K562 (cell line): Measurements from ENCODE around the gene TPI1. TPM values are rescaled to one million over a fixed set of nuclear protein-coding genes. Genes with fewer than 3 reads are reported as not detected.

Source experiments
- ATAC-seq: fragments of 200-7000 bp; cut with Tn5 transposase; 3 replicates; pipeline ENCODE4 v1.9.1; 2020; ENCODE audit warnings: moderate library complexity
- BruUV-seq: library from RNA; stranded (reverse); fragments of 400-500 nt; replicated peaks from 2 replicates; lab custom pipeline; 2021; lab: Mats Ljungman, UMichigan
- CTCF ChIA-PET: fragments of 300-600 bp; formaldehyde crosslinking; extraction: SDS; loops from one replicate; lab custom pipeline; 2021; ENCODE audit warnings: low intra/inter-chr PET ratio; lab: Yijun Ruan, JAX
- POLR2A ChIA-PET: fragments of 300-600, 350-650 bp; sonication (Branson Sonifier 250); formaldehyde crosslinking; extraction: SDS; loops from one replicate; lab custom pipeline; 2021; ENCODE audit warnings: antibody characterized with exemption, inconsistent platforms; lab: Yijun Ruan, JAX
- DNase-seq, 4 experiments: peaks; one replicate each; pipeline versions ENCODE4 v3.0.0 to v3.0.0-alpha.2; 2011 to 2018; ENCODE audit warnings: low spot score in 3 of 4, mixed read lengths in 3 of 4; ENCODE audit errors: extremely low read depth in 1 of 4
- FAIRE-seq: peaks from 2 replicates; lab custom pipeline; 2011; peaks lifted over from hg19 to GRCh38; lab: Jason Lieb, UNC
- H2AFZ ChIP-seq: 2 replicates; pipeline ENCODE4 v1.6.0; 2011; ENCODE audit warnings: low read depth, low read length, control low read depth, inconsistent platforms
- H3K27ac ChIP-seq: fragments of 200-600 bp; 3 replicates; pipeline ENCODE4 v1.8.0; 2011; ENCODE audit warnings: low read depth, mild to moderate bottlenecking, control low read depth, inconsistent platforms, low read length, moderate library complexity, mixed read lengths; ENCODE audit errors: extremely low read depth
- H3K27me3 ChIP-seq, 2 experiments: fragments of 300-600 bp in 1 of 2; 2 replicates in 1 of 2; 3 replicates in 1 of 2; pipeline versions ENCODE4 v1.6.0 to v1.8.0; 2011; ENCODE audit warnings: inconsistent platforms in 2 of 2, low read length in 2 of 2, mild to moderate bottlenecking in 1 of 2, mixed read lengths in 1 of 2, moderate library complexity in 1 of 2; ENCODE audit not compliant: control insufficient read depth in 2 of 2, insufficient read depth in 2 of 2
- H3K36me3 ChIP-seq: fragments of 300-600 bp; 3 replicates; pipeline ENCODE4 v1.8.0; 2011; ENCODE audit warnings: mild to moderate bottlenecking, low read length, inconsistent platforms; ENCODE audit not compliant: control insufficient read depth, insufficient read depth
- H3K4me1 ChIP-seq, 2 experiments: fragments of 200-600 bp in 1 of 2; replicated peaks in 1 of 2; 2 replicates in 1 of 2; 3 replicates in 1 of 2; pipeline versions ENCODE4 v1.5.1 to v1.8.0; 2011; ENCODE audit warnings: inconsistent platforms in 2 of 2, low read length in 2 of 2, mild to moderate bottlenecking in 1 of 2, mixed read lengths in 1 of 2, moderate library complexity in 1 of 2; ENCODE audit not compliant: control insufficient read depth in 2 of 2, insufficient read depth in 2 of 2
- H3K4me2 ChIP-seq: 2 replicates; pipeline ENCODE4 v1.6.1; 2011; ENCODE audit warnings: low read length, control low read depth, inconsistent platforms, mixed read lengths; ENCODE audit not compliant: insufficient read depth
- H3K4me3 ChIP-seq: fragments of 200-600 bp; sonication (generic), shearing (Covaris generic); 2 replicates; pipeline ENCODE4 v1.5.1; 2016; ENCODE audit warnings: control low read depth, inconsistent platforms
- H3K79me2 ChIP-seq: fragments of 200-600 bp; 3 replicates; pipeline ENCODE4 v1.8.0; 2011; ENCODE audit warnings: low read length, inconsistent platforms; ENCODE audit not compliant: control insufficient read depth, insufficient read depth
- H3K9ac ChIP-seq, 2 experiments: 2 replicates each; pipeline versions ENCODE4 v1.6.0 to v1.6.1; 2011; ENCODE audit warnings: low read depth in 2 of 2, low read length in 2 of 2, control low read depth in 1 of 2, inconsistent platforms in 1 of 2, mild to moderate bottlenecking in 1 of 2, mixed read lengths in 1 of 2; ENCODE audit not compliant: insufficient read depth in 1 of 2
- H3K9me1 ChIP-seq: one replicate; pipeline ENCODE4 v1.6.0; 2011; ENCODE audit warnings: inconsistent platforms, mild to moderate bottlenecking, low read length, moderate library complexity; ENCODE audit not compliant: control insufficient read depth, insufficient read depth
- H3K9me3 ChIP-seq: replicated peaks from 2 replicates; pipeline ENCODE4 v1.5.1; 2011; ENCODE audit warnings: low read depth, low read length, inconsistent platforms; ENCODE audit not compliant: control insufficient read depth, insufficient read depth
- H4K20me1 ChIP-seq: replicated peaks from 2 replicates; pipeline ENCODE4 v1.6.1; 2011; ENCODE audit warnings: low read length, inconsistent platforms, mixed read lengths; ENCODE audit not compliant: control insufficient read depth, insufficient read depth
- BCLAF1 ChIP-seq, 2 experiments: fragments of 450-650 bp in 1 of 2; IDR thresholded peaks; 2 replicates each; pipeline ENCODE4 v1.6.1; 2011 to 2017; ENCODE audit warnings: low read depth in 2 of 2, antibody characterized with exemption in 1 of 2, borderline replicate concordance in 1 of 2, low read length in 1 of 2, mild to moderate bottlenecking in 1 of 2, mixed read lengths in 1 of 2; ENCODE audit not compliant: control insufficient read depth in 1 of 2
- CHAMP1 ChIP-seq: fragments of 450-650 bp; IDR thresholded peaks from 2 replicates; pipeline ENCODE4 v1.6.1; 2016; ENCODE audit warnings: mild to moderate bottlenecking
- CXXC5 ChIP-seq: fragments of 250-450 bp; sonication (Bioruptor Pico); IDR thresholded peaks from 2 replicates; pipeline ENCODE4 v1.8.0; 2022; ENCODE audit warnings: inconsistent platforms, mild to moderate bottlenecking, moderate library complexity
- FOXA1 ChIP-seq: fragments of 450-650 bp; IDR thresholded peaks from 2 replicates; pipeline ENCODE4 v1.6.1; 2016; ENCODE audit warnings: mild to moderate bottlenecking, borderline replicate concordance
- GABPA ChIP-seq: fragments of 200-800 bp; sonication (Bioruptor generic); conservative IDR thresholded peaks from 2 replicates; pipeline ENCODE4 v1.6.1; 2016; ENCODE audit warnings: low read depth, missing genetic modification characterization, missing compliant biosample characterization
- NELFE ChIP-seq: IDR thresholded peaks from 2 replicates; pipeline ENCODE4 v1.6.1; 2011; ENCODE audit warnings: mild to moderate bottlenecking; ENCODE audit not compliant: insufficient read depth, insufficient read length
- NR2F6 ChIP-seq: fragments of 450-650 bp; formaldehyde crosslinking; IDR thresholded peaks from 2 replicates; pipeline ENCODE4 v1.4.0; 2020; ENCODE audit warnings: mild to moderate bottlenecking
- RNF219 ChIP-seq: fragments of 250-450 bp; sonication (Bioruptor Pico); IDR thresholded peaks from 2 replicates; pipeline ENCODE4 v1.5.0; 2022; ENCODE audit warnings: mild to moderate bottlenecking
- SRSF9 ChIP-seq: fragments of 200-400 bp; formaldehyde crosslinking; IDR thresholded peaks from 2 replicates; pipeline ENCODE4 v1.6.1; 2017; ENCODE audit warnings: low read depth, low read length, borderline replicate concordance
- TCF15 ChIP-seq: fragments of 250-450 bp; sonication (Bioruptor Pico); IDR thresholded peaks from 2 replicates; pipeline ENCODE4 v1.8.0; 2022; ENCODE audit warnings: moderate library complexity, mild to moderate bottlenecking, inconsistent platforms
- ZNF395 ChIP-seq: fragments of 200-800 bp; sonication (Bioruptor generic); IDR thresholded peaks from 2 replicates; pipeline ENCODE4 v1.6.1; 2017; ENCODE audit warnings: missing genetic modification characterization, missing compliant biosample characterization
- WGBS: fragments of 100-300 bp; shearing (Covaris generic); methylation state at CpG from one replicate; pipeline ENCODE4 v1.1.6; 2016; ENCODE audit warnings: low coverage, mixed read lengths; ENCODE audit not compliant: insufficient coverage; ENCODE audit errors: missing lambda C conversion rate; 5-methylcytosine and 5-hydroxymethylcytosine counted together
- in situ Hi-C: fragments of 300-500 bp; cut with MboI; formaldehyde crosslinking; loops from 4 replicates; pipeline ENCODE4 v1.15.0; 2018; ENCODE audit warnings: inconsistent platforms, mixed read lengths
- intact Hi-C: fragments of 100-400 bp; cut with micrococcal nuclease; formaldehyde crosslinking; loops from 2 replicates; pipeline ENCODE4 v1.14.2; 2022
- polyA plus RNA-seq, 8 experiments: library from polyadenylated mRNA; depleted of rRNA in 4 of 8; stranded (reverse) in 5 of 8; unstranded in 3 of 8; fragments of >200 nt; fragmentation: Nextera tagmentation in 2 of 8; fragmentation: Illumina TruSeq in 1 of 8; extraction: Ambion mirVana in 2 of 8; extraction: Trizol in 1 of 8; gene quantifications; 2 replicates each; pipeline versions ENCODE4 v1.2.1 to v1.2.3, GENCODE V29; 2011 to 2014; ENCODE audit warnings: inconsistent platforms in 1 of 8, missing spikeins in 1 of 8
- total RNA-seq, 7 experiments: library from RNA; depleted of rRNA in 6 of 7; stranded (reverse); fragments of >200 nt in 6 of 7; fragmentation: Illumina TruSeq in 2 of 7; extraction: Trizol in 2 of 7; gene quantifications; 2 replicates each; pipeline versions ENCODE4 v1.2.1 to v1.2.3, GENCODE V29; 2011 to 2021; ENCODE audit warnings: low replicate concordance in 1 of 7

The TPI1 gene
- total and polyA plus RNA-seq, 9 of the 15 experiments (the other 6 are each of a cell fraction or from before 2014, with no cell fraction given) = 662 to 4,971 (median 892) TPM

- POLR2A ChIA-PET = interaction anchor here (0.6 to 3.2 kb wide), 3 partner anchors 8 to 132 kb away, joined by 3 to 13 read pairs (median 4); no protein-coding TSS in a partner anchor
- H3K36me3 ChIP-seq = peaks cover 43% of the 10 kb centered on the region; the same call in 2 of the 3 replicates
- DNase-seq = no peak
- no peak overlapping the region for H3K27ac ChIP-seq
- intact Hi-C loops (no loop called here), in situ Hi-C loops (no loop called here)
- H3K79me2 ChIP-seq = peaks cover 24% of the 10 kb centered on the region
- no peaks in the 10 kb centered on the region for H3K9me1 ChIP-seq
- no TSS peak for BruUV-seq
- no peaks in the 10 kb centered on the region for H3K9me3 ChIP-seq
- H3K4me2 ChIP-seq = no peak overlapping the region
- H3K9ac ChIP-seq = peak overlapping the region in 1 of 2 experiments; percentile 58; a peak in 2 of 4 replicates
- no peak for FAIRE-seq
- 93% methylated on average over 11 of the region's 12 CpGs for WGBS
- no peak overlapping the region for H3K4me3 ChIP-seq
- H2AFZ ChIP-seq = no peak overlapping the region
- ATAC-seq = no peak
- peaks cover 11 to 43% of the 10 kb centered on the region in 2 experiments; a peak in 4 of 5 replicates for H3K4me1 ChIP-seq
- CTCF ChIA-PET = no interaction called here
- no peaks in the 10 kb centered on the region for H3K27me3 ChIP-seq
- H4K20me1 ChIP-seq = no peaks in the 10 kb centered on the region
- TF ChIP-seq CXXC5 (CRISPR knock-in tag) (no peak), GABPA (no peak), NR2F6 (CRISPR knock-in tag) (no peak), TCF15 (no peak), FOXA1 (no peak), BCLAF1 (IDR thresholded peaks at IDR 0.05; ENCODE audit: borderline replicate concordance in 1 of 2, control insufficient read depth in 1 of 2, low read depth in 2 of 2, low read length in 1 of 2) (no peak), CHAMP1 (no peak), ZNF395 (CRISPR knock-in tag) (no peak), SRSF9 (no peak), RNF219 (CRISPR knock-in tag) (no peak), NELFE (no peak)
Observed at GRCh38 chr12:6831450-6831995, 35.8 kb upstream of the TPI1 start.
